T-helper 1 cell (primary cell): ENCODE measurements around the gene TEX19.

Experiments
- DNase-seq, 5 donors: peaks; one replicate each; pipeline ENCODE4 v3.0.0-alpha.2; 2012 to 2020

Gene TEX19

GRCh38 chr17:82321947-82322466 lies 37.0 kb upstream of the TEX19 start:
- DNase-seq = no peak

GRCh38 chr17:82322526-82323453 lies 36.3 kb upstream of the TEX19 start:
- DNase-seq = no peak

DNA sequence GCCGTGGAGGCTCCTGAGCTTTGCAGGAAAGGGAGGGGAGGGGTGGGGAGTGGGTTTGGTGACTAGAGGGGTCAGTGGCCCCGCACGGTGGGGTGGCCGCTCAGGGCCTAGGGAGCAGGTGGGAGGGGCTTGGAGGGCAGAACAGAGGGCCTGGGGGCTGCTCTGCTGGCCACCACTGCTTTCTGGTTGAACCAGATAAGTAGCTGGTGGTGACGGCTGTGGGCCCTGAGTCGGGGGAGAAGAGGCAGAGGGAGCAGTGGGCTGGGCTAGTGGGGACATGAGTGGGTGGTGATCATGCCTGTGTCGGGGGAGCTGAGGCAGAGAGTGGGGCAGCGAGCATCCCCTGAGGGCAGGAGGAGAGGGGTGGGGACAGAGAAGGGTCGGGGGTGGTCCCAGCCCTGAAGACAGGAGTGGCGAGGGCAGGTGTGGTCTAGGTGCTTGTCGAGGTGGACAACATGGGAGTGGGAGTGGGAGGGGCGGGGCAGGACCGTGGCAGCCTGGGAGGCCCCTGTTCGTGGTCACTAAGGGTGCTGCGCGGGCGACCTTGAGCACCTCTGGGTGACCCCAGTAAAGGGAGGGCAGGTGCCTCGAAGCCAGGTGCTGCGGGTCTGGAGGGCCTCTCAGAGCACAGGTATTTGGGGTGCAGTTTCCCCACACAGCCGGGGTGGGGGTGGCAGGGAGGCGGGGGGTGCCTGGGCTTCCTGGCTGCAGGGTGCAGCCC lies 35.4 kb upstream of the TEX19 start:
- no peak for DNase-seq

GRCh38 chr17:82324566-82325285 lies 34.3 kb upstream of the TEX19 start:
- no peak for DNase-seq

GRCh38 chr17:82325286-82326180 lies 33.5 kb upstream of the TEX19 start:
- no peak for DNase-seq

DNA sequence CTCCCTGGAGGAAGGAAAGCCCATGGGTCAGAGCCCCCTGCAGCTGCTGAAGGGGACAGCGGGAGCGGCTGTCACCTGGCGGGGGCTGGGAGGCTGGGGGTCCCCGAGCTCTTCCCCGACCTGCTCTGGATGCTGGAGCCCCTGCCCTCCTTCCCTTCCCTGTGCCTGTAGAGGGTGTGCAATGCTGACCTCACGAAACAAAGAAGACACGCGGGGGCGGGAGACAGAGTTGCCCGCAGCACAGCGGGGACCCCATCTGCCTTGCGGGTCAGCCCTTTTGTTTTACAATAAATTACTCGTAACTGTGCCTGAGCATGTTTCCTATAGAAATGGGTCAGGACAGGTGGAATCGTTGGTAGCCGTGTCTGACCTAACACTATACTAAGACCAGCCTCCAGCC lies 31.8 kb upstream of the TEX19 start:
- DNase-seq = no peak

DNA sequence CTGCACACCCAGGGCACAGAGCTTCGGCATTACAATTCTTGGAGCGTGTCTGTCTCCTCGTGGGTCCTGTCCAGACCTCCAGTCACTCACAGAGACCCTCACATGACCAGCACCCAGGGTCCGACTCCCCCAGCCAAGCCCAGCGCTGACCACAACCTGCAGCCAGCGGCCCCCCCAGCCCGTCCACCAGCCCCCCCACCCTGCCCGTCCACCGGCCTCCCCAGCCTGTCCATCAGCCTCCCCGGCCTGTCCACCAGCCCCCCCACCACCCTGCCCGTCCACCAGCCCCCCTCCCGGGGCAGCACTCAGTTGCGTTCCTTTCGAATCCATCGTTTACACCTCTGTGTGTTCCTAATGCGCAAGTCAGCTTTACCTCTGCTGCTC lies 31.3 kb upstream of the TEX19 start:
- no peak for DNase-seq

GRCh38 chr17:82328141-82328993 lies 30.7 kb upstream of the TEX19 start:
- DNase-seq = no peak

GRCh38 chr17:82328994-82329507 lies 30.0 kb upstream of the TEX19 start:
- no peak for DNase-seq

DNA sequence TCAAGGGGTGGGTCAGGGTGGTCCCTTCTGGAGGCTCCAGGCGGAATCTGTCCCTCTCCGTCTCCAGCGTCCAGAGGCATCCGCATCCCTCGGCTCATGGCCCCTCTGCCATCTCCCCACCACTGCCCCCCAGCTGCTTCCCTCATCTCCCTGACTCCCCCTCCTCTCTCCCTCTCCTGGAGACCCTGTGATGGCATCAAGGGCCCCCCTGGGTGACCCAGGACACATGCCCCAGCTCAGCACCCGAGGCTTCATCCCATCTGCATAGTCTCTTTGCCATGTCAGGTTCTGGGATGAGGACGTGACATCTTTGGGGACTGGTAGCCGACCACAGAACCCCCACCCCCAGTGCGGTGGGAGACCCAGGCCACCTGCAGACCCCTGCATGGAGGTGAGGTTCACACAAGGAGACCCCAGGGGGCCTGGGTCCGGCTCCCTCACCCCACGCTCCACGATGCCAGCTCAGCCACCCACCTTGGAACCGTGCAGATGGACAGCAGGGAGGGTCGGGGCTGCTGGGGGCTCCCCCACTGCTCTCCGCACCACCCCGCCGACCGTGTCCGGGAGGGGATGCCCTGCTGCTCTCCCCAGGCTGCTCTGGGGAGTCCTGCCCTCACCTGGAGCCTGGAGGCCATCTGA lies 29.2 kb upstream of the TEX19 start:
- no peak for DNase-seq

DNA sequence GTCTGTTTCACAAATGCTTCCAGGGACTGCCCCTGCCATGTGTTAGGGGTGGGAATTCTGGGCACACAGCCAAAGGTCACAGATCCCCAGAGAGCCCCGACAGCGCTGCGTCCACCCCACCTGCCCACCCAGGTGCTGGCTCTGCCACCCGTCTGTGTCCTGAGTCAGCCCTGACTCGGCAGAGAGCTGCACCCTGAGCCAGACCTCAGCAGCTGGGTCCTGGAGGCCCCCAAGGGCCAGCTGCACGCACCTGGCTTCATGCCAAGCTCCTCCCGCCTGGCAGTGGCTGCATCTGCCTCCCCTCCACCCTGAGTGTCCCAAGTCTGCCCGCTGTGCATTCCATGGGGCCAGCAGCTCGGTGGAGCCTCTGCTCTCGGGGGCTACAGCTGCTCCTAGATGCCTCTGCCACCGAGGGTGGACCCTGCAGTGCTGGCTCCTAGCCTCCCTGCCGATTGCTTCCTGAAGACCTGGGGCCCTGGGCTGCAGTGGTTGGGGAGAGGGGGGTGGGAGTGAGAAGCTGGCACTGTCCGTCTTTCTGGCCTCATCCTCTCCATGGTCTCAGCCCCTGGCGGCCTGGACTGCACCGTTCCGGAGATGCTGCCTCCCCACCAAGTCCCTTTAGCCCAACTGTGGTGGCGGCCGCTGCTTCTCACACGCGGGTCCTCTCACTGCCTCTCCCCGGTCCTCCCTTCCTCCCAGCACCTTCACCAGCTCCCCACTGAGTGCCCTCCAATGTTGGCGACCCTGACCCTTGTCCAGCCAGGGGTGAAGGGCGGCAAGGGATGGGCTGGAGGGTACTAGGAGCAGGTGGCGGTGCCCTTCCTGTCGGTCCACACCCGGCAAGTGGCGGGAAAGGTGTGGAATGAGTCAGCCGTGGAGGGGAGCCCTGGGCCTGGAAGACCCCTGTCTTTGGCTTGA lies 28.5 kb upstream of the TEX19 start:
- no peak for DNase-seq

- no peak for DNase-seq
Measured at GRCh38 chr17:82331345-82331939, 27.6 kb upstream of the TEX19 start.

GRCh38 chr17:82332669-82333278 lies 26.3 kb upstream of the TEX19 start:
- peak in 1 of 5 donors; percentile 45 for DNase-seq

GRCh38 chr17:82333279-82334171 lies 25.5 kb upstream of the TEX19 start, which contains the start of gene SECTM1:
Gene SECTM1, minus strand, starts transcription at chr17:82333766. Its CDS starts 6,526 bp downstream, at chr17:82327240.
- peak in 1 of 5 donors; percentile 32 for DNase-seq

DNA sequence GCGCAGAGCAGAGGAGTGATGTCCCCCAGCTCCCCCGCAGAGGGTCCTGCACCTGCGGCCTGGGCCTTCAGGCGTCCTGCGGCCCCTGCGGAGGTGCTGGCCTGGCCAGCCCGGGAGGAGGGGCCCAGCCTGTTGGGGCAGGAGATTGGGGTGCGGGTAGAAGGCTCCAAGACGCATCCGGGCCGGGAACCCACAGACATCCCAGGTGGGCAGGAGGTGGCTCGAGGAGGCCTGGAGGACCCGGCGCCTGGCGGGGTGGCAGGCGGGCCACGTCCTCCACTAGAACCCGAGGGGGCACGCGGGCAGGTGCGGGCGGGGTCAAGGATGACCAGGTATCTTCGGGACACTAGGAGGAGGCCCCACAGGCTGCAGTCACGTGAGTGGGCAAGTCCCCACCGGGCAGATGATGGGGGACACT lies 24.8 kb upstream of the TEX19 start:
- no peak for DNase-seq

DNA sequence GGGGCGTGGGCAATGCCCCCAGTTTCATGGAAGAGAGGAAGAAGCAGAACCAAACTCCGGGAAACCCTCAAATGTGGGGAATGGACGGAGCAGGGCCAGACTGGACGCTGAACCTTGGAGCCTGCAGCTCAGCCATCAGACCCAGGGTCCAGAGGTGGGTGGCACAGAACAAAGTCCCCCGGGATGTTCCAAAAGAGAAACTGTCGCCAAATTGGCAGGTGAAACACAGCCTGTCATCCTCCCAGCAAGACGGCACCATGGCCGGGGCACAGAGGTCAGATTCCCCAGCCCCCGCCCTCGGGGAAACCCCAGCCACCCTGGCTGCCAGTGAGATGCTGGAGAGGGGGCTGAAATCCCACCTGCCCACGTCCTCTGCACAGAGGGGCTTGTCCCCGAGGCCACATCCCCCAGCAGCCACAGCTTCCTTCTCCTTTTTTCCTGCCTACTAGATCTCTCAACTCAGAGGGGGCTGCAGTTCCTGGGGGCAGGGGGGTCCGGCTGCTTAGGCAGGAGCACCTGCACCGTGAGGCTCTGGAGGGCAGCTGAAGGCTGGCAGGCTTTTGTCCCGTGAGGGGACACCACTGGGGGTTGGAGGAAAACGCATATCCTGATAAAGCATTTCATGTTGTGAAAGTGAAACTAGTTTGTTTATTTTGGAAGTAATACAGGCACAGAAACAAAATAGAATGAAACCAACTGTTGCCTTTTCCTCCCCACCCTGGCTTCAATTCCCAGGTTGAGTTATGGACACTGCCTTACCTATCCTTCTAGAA lies 24.2 kb upstream of the TEX19 start:
- DNase-seq = peak in 1 of 5 donors; percentile 43
